ENCODE data around the gene SLC40A1. TPM values are rescaled to one million over a fixed set of nuclear protein-coding genes. Genes with fewer than 3 reads are reported as not detected.

The SLC40A1 gene
- total and polyA plus RNA-seq, 4 donors = 97.4 to 572 (median 168) TPM

DNA sequence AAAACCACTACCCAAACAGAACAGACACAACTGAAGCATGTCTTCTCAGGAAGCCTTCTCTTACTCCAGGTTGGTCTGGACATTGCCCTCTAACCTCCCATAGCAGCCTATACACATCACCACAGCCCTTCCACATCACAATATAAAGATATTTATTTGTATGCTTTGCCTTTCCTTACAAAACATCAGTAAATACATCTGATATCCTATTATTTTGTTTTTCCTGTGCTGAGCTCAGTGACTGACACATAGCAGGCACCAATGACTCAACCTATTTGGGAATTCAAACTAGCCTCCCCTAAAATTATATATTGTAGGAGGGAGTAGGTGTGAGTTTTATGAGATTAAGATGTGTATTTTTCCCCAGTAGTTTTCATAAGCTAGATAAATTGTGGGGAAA, 28.8 kb downstream of the SLC40A1 start:
- no peaks in the 10 kb centered on the region for H3K27me3 ChIP-seq (ENCODE audit: control insufficient read depth in 4 of 4, insufficient read depth in 4 of 4, low read length in 3 of 4)
- TF ChIP-seq RXRA (IDR thresholded peaks at IDR 0.05) (no peak), RAD21 (IDR thresholded peaks at IDR 0.05) (no peak), CTCF (IDR thresholded peaks at IDR 0.05; ENCODE audit: low read depth, low read length, missing input control) (no peak), FOXA2 (IDR thresholded peaks at IDR 0.05) (no peak)
- TF ChIP-seq, protein P1, sequence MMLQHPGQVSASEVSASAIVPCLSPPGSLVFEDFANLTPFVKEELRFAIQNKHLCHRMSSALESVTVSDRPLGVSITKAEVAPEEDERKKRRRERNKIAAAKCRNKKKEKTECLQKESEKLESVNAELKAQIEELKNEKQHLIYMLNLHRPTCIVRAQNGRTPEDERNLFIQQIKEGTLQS (IDR thresholded peaks at IDR 0.05) = no peak
- H3K9me3 ChIP-seq (ENCODE audit: control insufficient read depth in 4 of 4, low read length in 3 of 4) = no peaks in the 10 kb centered on the region
- no peak for DNase-seq (ENCODE audit: low spot score)
- H3K4me1 ChIP-seq (ENCODE audit: control insufficient read depth in 4 of 4, insufficient read depth in 4 of 4, low read length in 3 of 4) = peaks cover 18 to 59% (median 41%) of the 10 kb centered on the region in 4 donors
- peak overlapping the region; percentile 81 to 88 for H3K27ac ChIP-seq (ENCODE audit: low read depth in 1 of 2, low read length in 2 of 2)
- peak overlapping the region in 1 of 2 donors; percentile 29 for H3K9ac ChIP-seq (ENCODE audit: low read depth in 1 of 2, low read length in 2 of 2)
- no peaks in the 10 kb centered on the region for H3K36me3 ChIP-seq (ENCODE audit: control insufficient read depth in 4 of 4, insufficient read depth in 3 of 4, low read depth in 1 of 4, low read length in 3 of 4)
- H3K4me3 ChIP-seq (ENCODE audit: low read depth in 1 of 3, low read length in 3 of 3) = peak overlapping the region in 1 of 3 donors; percentile 20

DNA sequence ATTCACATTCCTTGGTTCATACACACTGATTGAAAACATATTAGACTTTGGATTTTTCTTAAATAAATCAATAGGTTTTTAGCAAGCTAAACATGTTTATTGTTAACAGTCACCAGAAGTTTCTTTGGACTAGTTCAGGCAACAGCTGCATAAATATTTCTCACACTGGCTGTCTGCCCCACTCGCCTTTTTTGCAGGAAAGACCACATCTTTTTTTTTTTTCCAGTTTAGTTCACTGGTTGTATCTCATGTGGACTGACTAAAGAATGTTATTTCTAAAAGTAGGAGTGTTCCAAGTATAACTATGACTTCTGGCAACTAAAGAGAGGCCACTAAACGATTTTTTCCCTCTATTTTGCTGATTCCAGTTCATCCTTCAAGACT, 31.1 kb downstream of the SLC40A1 start:
- Histone ChIP-seq H3K27ac (ENCODE audit: low read depth in 1 of 2, low read length in 2 of 2) (peak overlapping the region; percentile 45 to 58), H3K9ac (ENCODE audit: low read depth in 1 of 2, low read length in 2 of 2) (no peak overlapping the region), H3K36me3 (ENCODE audit: control insufficient read depth in 4 of 4, insufficient read depth in 3 of 4, low read depth in 1 of 4, low read length in 3 of 4) (no peaks in the 10 kb centered on the region), H3K9me3 (ENCODE audit: control insufficient read depth in 4 of 4, low read length in 3 of 4) (no peaks in the 10 kb centered on the region), H3K4me1 (ENCODE audit: control insufficient read depth in 4 of 4, insufficient read depth in 4 of 4, low read length in 3 of 4) (peaks cover 9 to 41% (median 30%) of the 10 kb centered on the region in 4 donors), H3K4me3 (ENCODE audit: low read depth in 1 of 3, low read length in 3 of 3) (no peak overlapping the region), H3K27me3 (ENCODE audit: control insufficient read depth in 4 of 4, insufficient read depth in 4 of 4, low read length in 3 of 4) (no peaks in the 10 kb centered on the region)
- no peak for TF ChIP-seq RXRA (IDR thresholded peaks at IDR 0.05)
- TF ChIP-seq RAD21 (IDR thresholded peaks at IDR 0.05) = peak in 1 of 2 donors; percentile 2
- 30% methylated on average over 2 of the region's 2 CpGs for WGBS
- DNase-seq (ENCODE audit: low spot score) = no peak

GRCh38 chr2:189548666-189549448, 31.7 kb downstream of the SLC40A1 start:
- DNase-seq (ENCODE audit: low spot score) = no peak
- Histone ChIP-seq H3K27me3 (ENCODE audit: control insufficient read depth in 4 of 4, insufficient read depth in 4 of 4, low read length in 3 of 4) (no peaks in the 10 kb centered on the region), H3K4me1 (ENCODE audit: control insufficient read depth in 4 of 4, insufficient read depth in 4 of 4, low read length in 3 of 4) (peaks cover 8 to 35% (median 27%) of the 10 kb centered on the region in 4 donors), H3K9ac (ENCODE audit: low read depth in 1 of 2, low read length in 2 of 2) (no peak overlapping the region), H3K27ac (ENCODE audit: low read depth in 1 of 2, low read length in 2 of 2) (peak overlapping the region; percentile 45 to 58), H3K4me3 (ENCODE audit: low read depth in 1 of 3, low read length in 3 of 3) (no peak overlapping the region), H3K9me3 (ENCODE audit: control insufficient read depth in 4 of 4, low read length in 3 of 4) (no peaks in the 10 kb centered on the region), H3K36me3 (ENCODE audit: control insufficient read depth in 4 of 4, insufficient read depth in 3 of 4, low read depth in 1 of 4, low read length in 3 of 4) (no peaks in the 10 kb centered on the region)
- TF ChIP-seq GABPA (IDR thresholded peaks at IDR 0.05 in 1 of 2, conservative IDR thresholded peaks at IDR 0.05 in 1 of 2) (no peak), SP1 (IDR thresholded peaks at IDR 0.05) (peak; percentile 15), RXRA (IDR thresholded peaks at IDR 0.05) (peak in 1 of 2 donors; percentile 29), YY1 (IDR thresholded peaks at IDR 0.05) (no peak), JUND (IDR thresholded peaks at IDR 0.05) (peak; percentile 30 to 38), MAX (IDR thresholded peaks at IDR 0.05) (peak; percentile 48), NR2F2 (IDR thresholded peaks at IDR 0.05) (no peak), HNF4A (conservative IDR thresholded peaks at IDR 0.05) (peak; percentile 39 to 53)
- TF ChIP-seq, protein P2, sequence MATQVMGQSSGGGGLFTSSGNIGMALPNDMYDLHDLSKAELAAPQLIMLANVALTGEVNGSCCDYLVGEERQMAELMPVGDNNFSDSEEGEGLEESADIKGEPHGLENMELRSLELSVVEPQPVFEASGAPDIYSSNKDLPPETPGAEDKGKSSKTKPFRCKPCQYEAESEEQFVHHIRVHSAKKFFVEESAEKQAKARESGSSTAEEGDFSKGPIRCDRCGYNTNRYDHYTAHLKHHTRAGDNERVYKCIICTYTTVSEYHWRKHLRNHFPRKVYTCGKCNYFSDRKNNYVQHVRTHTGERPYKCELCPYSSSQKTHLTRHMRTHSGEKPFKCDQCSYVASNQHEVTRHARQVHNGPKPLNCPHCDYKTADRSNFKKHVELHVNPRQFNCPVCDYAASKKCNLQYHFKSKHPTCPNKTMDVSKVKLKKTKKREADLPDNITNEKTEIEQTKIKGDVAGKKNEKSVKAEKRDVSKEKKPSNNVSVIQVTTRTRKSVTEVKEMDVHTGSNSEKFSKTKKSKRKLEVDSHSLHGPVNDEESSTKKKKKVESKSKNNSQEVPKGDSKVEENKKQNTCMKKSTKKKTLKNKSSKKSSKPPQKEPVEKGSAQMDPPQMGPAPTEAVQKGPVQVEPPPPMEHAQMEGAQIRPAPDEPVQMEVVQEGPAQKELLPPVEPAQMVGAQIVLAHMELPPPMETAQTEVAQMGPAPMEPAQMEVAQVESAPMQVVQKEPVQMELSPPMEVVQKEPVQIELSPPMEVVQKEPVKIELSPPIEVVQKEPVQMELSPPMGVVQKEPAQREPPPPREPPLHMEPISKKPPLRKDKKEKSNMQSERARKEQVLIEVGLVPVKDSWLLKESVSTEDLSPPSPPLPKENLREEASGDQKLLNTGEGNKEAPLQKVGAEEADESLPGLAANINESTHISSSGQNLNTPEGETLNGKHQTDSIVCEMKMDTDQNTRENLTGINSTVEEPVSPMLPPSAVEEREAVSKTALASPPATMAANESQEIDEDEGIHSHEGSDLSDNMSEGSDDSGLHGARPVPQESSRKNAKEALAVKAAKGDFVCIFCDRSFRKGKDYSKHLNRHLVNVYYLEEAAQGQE (IDR thresholded peaks at IDR 0.05) = no peak
- 48% methylated on average over 2 of the region's 2 CpGs for WGBS
